AG09309 (cell line): ENCODE data around the gene REXO1.

Source experiments
- DNase-seq: peaks from one replicate; pipeline ENCODE4 v3.0.0-alpha.2; 2010; ENCODE audit warnings: low read depth
- H3K4me3 ChIP-seq: 2 replicates; pipeline ENCODE4 v1.5.1; 2011; ENCODE audit warnings: mild to moderate bottlenecking, low read depth, low read length, moderate library complexity; ENCODE audit not compliant: control insufficient read depth
- TF ChIP-seq, protein P1 (sequence below): IDR thresholded peaks from 2 replicates; pipeline ENCODE4 v1.5.1; 2011; ENCODE audit warnings: mild to moderate bottlenecking, low read depth, low read length, inconsistent platforms; ENCODE audit not compliant: insufficient read depth, control insufficient read depth; ENCODE audit errors: missing control alignments

The REXO1 gene

DNA sequence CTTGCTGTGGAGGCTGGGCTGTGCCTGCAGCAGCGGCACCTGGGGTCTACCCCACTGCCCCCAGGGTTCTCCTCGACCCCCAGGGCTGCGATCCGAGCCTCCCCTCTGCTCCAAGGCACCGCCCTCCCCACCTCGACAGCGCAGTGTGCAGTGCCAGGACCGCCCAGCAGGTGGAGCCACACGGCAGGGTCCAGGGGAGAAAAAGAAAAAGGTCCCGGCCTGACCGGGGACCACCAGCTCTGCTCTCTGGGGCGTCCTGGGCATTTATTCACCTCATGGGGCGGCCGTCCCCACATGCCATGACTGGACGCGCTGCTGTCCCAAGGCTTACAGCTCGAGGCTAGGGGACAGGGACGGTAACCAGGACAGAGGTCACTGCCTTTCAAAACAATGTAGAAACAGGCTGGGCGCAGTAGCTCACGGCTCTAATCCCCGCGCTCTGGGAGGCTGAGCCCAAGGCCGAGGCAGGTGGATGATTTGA, 10.6 kb downstream of the REXO1 start:
- TF ChIP-seq, protein P1, sequence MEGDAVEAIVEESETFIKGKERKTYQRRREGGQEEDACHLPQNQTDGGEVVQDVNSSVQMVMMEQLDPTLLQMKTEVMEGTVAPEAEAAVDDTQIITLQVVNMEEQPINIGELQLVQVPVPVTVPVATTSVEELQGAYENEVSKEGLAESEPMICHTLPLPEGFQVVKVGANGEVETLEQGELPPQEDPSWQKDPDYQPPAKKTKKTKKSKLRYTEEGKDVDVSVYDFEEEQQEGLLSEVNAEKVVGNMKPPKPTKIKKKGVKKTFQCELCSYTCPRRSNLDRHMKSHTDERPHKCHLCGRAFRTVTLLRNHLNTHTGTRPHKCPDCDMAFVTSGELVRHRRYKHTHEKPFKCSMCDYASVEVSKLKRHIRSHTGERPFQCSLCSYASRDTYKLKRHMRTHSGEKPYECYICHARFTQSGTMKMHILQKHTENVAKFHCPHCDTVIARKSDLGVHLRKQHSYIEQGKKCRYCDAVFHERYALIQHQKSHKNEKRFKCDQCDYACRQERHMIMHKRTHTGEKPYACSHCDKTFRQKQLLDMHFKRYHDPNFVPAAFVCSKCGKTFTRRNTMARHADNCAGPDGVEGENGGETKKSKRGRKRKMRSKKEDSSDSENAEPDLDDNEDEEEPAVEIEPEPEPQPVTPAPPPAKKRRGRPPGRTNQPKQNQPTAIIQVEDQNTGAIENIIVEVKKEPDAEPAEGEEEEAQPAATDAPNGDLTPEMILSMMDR, result peak; percentile 95

DNA sequence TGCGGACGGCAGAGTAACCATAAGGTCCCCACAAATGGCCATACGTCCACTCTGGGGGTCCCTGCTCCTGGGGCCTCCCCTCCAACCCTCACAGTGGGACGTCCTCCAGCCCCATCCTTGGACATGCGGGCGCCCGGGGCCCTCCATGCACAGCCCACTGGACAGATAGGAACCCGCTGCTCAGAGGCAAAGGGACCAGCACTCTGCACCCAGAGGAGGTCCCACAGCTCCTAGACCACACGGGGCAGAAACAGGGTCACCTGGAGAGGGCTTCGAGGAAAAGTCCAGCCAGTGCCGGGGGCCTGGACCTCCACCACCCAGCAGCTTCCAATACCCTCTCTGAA, 11.1 kb downstream of the REXO1 start:
- no peak overlapping the region for H3K4me3 ChIP-seq
- TF ChIP-seq, protein P1, result no peak
- no peak for DNase-seq

More for the DNA sequence above, 10.6 kb downstream of the REXO1 start:
- H3K4me3 ChIP-seq, result no peak overlapping the region
- no peak for DNase-seq

DNA sequence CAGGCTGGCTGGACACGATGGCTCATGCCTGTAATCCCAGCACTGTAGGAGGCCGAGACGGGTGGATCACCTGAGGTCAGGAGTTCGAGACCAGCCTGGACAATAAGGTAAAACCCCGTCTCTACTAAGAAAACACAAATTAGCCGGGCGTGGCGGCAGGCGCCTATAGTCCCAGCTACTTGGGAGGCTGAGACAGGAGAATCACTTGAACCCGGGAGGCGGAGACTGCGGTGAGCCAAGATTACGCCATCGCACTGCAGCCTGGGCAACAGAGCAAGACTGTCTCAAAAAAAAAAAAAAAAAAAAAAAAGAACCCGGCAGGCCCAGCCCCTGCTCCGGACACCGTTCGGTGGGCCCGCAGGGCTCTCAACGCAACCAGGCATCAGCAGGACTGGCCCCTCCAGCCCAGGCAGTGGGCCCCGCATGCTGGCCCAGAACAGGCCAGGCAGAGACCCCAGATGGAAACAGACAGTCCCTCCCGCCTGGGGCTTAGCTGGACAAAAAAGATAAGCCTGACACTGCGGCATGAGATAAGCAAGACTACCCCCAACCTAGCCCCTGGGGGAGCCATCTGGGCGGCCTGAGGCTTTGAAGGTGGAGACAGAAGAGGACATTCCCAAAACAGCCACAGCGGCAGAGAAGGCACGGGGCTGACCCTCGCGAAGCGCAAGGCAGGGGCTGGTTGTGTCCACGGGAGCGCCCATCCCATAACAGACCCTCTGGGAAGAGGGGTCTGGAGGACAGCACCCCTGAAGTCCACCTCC, 11.6 kb downstream of the REXO1 start:
- TF ChIP-seq, protein P1, result no peak
- H3K4me3 ChIP-seq, result no peak overlapping the region
- DNase-seq, result no peak

DNA sequence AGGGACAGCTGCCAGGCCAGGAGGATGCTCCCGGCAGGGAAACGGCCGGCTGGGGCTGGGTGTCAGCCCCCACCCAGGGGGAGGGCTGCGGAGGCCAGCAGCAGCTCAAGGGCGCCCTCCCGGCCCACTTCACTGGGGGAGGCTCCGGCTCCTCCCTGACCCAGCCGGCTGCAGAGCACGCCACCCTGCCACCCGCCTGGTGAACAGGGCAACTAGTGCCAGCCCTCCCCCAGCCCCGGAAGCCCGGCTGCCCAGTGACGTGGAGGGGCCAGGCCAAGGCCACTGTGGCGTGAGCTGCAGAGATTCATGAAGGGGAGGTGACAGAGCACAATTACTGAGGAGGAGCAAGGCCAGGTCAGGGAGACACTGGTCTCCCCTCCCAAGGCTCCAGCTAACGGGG, 14.7 kb downstream of the REXO1 start:
- TF ChIP-seq, protein P1, result no peak
- DNase-seq, result no peak
- H3K4me3 ChIP-seq, result no peak overlapping the region

DNA sequence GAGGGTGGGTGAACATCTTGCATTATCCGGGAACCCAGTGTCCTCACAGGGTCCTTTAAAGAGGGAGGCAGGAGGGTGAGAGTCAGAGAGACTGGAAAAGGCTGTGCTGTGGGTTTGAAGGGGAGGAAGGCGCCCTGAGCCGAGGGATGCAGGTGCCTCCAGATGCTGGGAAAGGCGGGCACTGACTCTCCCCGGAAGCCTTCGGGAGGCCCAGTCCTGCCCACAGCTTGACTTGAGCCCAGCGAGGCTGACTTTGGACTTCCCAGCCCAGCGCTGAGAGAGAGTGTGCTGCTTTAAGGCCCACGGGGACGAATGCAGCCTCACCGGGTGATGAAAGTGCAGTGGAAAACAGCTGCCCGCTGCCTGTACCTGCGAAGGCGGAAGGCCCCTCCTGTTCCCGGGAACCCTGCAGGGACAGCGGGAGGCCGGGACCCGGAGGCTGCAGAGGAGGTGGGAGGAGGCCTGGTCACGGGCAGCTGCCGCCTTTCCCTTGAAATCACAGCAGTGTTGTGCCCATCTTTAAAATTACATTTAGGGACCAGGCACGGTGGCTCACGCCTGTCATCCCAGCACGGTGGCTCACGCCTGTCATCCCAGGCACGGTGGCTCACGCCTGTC, 16.1 kb downstream of the REXO1 start:
- TF ChIP-seq, protein P1, result no peak

DNA sequence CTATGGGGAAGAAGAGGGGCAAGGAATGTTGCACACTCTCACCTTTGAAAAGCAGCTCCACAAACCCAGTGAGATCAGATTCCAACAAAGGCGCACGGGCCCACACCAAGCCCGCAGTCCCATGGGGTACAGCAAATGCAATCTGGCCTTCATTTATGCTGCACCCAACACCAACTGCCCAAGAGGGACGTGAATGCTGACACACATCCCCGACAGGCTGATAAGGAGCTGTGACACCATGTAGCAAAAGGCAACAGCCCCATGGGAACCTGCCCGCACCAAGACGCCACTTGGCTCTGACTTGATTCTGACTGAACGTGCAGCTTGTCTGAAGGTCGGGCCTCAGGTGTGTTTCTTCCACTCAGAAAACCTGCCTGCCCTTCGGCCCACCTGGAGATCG, 17.3 kb downstream of the REXO1 start:
- no peak for DNase-seq
- no peak overlapping the region for H3K4me3 ChIP-seq
- TF ChIP-seq, protein P1, result no peak

More for the DNA sequence above, 16.1 kb downstream of the REXO1 start:
- no peak for DNase-seq
- no peak overlapping the region for H3K4me3 ChIP-seq

DNA sequence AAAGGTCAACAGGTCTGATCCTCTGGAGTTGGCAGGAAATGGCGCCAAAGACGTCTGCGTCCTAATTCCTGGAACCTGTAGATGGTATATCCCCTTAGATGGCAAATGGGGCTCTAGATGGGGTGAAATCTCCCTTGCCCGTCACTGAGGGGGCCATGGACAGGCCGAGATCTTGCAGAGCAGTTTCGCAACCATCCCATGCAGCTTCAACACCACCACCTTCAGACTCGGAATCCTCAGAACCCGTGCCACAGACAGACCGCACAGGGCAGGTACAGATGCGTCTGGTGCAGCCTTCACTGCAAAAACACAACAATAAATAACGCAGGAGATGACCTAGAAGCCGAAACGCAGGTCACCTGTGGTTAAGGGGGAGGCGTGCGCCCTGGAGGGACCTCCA, 17.7 kb downstream of the REXO1 start:
- TF ChIP-seq, protein P1, result no peak
- DNase-seq, result no peak
- no peak overlapping the region for H3K4me3 ChIP-seq
